Lower leg skin (tissue), 4 donors: ENCODE measurements around the gene CPA2. TPM values are rescaled to one million over a fixed set of nuclear protein-coding genes. Genes with fewer than 3 reads are reported as not detected.

Experiments
- DNase-seq, 2 donors: peaks; one replicate each; pipeline ENCODE4 v3.0.0-alpha.2; 2019; ENCODE audit warnings: low spot score in 2 of 2
- H3K4me3 ChIP-seq: fragments of 200-600 bp; sonication (generic); 2 replicates; pipeline ENCODE4 v1.5.1; 2017; ENCODE audit warnings: mild to moderate bottlenecking, low read depth; ENCODE audit not compliant: poor library complexity, severe bottlenecking
- POLR2A ChIP-seq, 2 donors: fragments of 450-650 bp; IDR thresholded peaks; one replicate each; pipeline ENCODE4 v1.6.1; 2016 to 2017; ENCODE audit warnings: antibody characterized with exemption in 2 of 2, mild to moderate bottlenecking in 1 of 2, moderate library complexity in 1 of 2
- WGBS, 2 donors: methylation state at CpG; one replicate each; pipeline ENCODE4 v1.1.5; 2018; 5-methylcytosine and 5-hydroxymethylcytosine counted together
- intact Hi-C: fragments of 100-400 bp; cut with DNase I; formaldehyde crosslinking; loops from one replicate; pipeline ENCODE4 v1.15.0; 2023; ENCODE audit warnings: low total_unique reads
- total RNA-seq, 4 donors: library from RNA; depleted of rRNA; stranded (reverse); fragments of >200 nt; gene quantifications; one replicate each; pipeline ENCODE4 v1.1.0, GENCODE V29; 2016
- TF ChIP-seq, protein P1 (sequence below), 3 donors: fragments of 450-650 bp; IDR thresholded peaks; one replicate each; pipeline ENCODE4 v1.5.1; 2016; ENCODE audit warnings: antibody characterized with exemption in 3 of 3, mild to moderate bottlenecking in 3 of 3, moderate library complexity in 2 of 3

The CPA2 gene
- total RNA-seq, 4 donors from 2014 or later, result 0.16 TPM; not detected in 3

DNA sequence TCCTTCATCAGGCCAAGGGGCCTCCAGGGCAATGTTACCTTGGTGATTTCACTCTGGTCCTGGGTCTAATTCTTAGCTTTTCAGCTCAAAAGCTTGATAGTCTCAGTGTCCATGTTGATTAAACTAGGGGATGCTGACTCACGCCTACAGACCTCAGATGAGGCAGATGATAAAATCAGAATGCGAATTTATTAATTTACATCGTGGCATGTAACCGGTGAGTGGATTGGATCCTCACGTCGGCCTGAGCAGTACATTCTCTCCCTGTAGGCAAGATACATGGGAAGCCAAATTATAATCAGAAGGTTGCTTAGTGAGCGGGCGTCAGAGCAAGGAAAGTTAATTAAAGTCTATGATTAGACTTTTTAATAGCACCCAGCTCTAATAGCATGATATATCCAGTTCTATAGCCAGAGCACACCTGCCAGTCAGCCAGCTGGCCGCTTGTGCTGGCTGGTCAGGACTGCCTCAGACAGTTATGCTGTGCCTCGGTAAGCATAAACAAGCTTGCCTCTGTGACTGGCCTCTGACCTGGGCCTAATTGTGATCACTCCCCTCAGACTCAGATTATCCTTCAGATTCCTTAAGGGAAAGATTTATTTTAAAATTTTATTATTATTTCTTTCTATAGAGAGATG lies 57.8 kb downstream of the CPA2 start:
- 67 to 75% methylated on average over 10 of the region's 10 CpGs for WGBS, 2 donors

DNA sequence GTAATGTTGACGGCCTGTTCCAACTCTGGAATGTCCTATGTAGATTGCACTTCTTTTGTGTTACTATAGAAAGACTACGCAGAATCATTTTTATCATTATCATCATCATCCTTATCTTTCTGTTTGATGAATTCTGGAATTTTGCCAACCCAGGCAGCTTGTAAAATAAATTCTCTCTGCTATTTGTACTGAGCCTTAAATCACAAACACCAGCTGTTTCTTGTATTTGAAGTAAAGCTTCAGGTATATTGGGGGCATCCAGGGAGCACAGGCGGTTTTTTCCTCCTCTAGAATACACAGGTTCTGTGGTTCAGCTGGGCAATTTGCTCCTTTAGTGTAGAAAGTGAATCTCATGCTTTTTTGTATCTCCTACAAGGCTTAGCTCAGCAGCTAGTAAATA lies 63.0 kb downstream of the CPA2 start:
- 63 to 68% methylated on average over 3 of the region's 3 CpGs for WGBS, 2 donors
- DNase-seq, result peak in 1 of 2 donors; percentile 6
- no peak overlapping the region for H3K4me3 ChIP-seq
- TF ChIP-seq, protein P1, sequence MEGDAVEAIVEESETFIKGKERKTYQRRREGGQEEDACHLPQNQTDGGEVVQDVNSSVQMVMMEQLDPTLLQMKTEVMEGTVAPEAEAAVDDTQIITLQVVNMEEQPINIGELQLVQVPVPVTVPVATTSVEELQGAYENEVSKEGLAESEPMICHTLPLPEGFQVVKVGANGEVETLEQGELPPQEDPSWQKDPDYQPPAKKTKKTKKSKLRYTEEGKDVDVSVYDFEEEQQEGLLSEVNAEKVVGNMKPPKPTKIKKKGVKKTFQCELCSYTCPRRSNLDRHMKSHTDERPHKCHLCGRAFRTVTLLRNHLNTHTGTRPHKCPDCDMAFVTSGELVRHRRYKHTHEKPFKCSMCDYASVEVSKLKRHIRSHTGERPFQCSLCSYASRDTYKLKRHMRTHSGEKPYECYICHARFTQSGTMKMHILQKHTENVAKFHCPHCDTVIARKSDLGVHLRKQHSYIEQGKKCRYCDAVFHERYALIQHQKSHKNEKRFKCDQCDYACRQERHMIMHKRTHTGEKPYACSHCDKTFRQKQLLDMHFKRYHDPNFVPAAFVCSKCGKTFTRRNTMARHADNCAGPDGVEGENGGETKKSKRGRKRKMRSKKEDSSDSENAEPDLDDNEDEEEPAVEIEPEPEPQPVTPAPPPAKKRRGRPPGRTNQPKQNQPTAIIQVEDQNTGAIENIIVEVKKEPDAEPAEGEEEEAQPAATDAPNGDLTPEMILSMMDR (IDR thresholded peaks at IDR 0.05), result no peak
- TF ChIP-seq POLR2A (IDR thresholded peaks at IDR 0.05), result no peak
- intact Hi-C loops, result no loop called here

More for the DNA sequence above, 57.8 kb downstream of the CPA2 start:
- intact Hi-C loops, result no loop called here
- DNase-seq, result peak in 1 of 2 donors; percentile 36
- H3K4me3 ChIP-seq, result no peak overlapping the region
- TF ChIP-seq POLR2A (IDR thresholded peaks at IDR 0.05), result no peak
- TF ChIP-seq, protein P1 (IDR thresholded peaks at IDR 0.05), result no peak

DNA sequence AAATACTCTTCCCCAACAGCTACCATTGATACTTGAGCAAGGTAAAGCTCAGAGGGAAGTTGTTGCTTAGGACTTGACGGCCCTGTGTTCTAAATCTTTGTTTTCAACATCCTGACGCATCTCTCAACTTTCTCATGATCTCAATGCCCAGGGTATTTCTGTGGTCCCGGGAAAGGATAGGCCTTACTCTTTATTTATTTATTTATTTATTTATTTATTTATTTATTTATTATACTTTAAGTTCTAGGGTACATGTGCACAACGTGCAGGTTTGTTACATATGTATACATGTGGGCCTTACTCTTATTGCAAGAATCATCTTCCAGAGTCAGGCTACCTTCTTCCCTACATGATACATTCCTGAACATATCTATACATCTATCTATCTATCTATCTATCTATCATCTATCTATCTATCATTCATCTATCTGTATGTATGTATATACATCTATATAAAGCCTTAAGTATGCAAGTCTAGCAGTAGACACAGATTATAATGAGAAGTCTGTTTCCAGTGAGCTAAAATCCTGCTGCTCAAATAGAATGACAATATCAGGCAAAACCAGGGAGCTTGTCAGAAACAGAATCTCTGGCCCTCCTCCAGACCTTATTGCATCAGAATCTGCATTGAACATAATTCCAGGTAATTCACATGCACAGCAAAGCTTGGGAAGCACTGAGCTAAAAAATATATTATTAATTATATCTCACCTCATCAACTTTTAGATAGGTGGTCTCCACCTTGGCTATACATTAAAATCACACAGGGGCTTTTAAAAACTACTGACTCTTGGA lies 65.8 kb downstream of the CPA2 start:
- no peak overlapping the region for H3K4me3 ChIP-seq
- peak in 1 of 2 donors; percentile 3 for DNase-seq
- WGBS, 2 donors, result 92 to 93% methylated on average over 4 of the region's 4 CpGs
- intact Hi-C loops, result no loop called here
- TF ChIP-seq, protein P1 (IDR thresholded peaks at IDR 0.05), result no peak

DNA sequence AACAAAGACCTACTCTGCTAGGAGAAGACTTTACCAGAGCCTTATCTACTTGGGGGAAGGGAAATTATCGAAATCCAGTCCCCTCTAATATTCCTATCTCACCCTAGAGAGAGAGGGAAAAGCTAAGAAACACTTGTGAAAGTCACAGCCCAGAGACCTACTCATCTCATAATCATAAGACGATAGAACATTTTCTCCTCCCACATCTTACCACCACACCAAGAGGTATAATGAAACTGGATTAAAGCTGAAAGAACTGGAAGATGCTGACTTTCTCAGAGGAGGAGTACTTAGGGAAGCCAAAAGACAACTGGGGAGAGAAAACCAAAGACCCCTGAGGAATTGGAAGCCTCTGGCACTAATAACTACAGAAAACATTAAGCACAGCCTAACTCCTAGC lies 67.2 kb downstream of the CPA2 start:
- intact Hi-C loops, result no loop called here
- TF ChIP-seq POLR2A (IDR thresholded peaks at IDR 0.05), result no peak
- TF ChIP-seq, protein P1 (IDR thresholded peaks at IDR 0.05), result no peak
- 77 to 81% methylated on average over 2 of the region's 2 CpGs for WGBS, 2 donors
- no peak overlapping the region for H3K4me3 ChIP-seq
- no peak for DNase-seq

DNA sequence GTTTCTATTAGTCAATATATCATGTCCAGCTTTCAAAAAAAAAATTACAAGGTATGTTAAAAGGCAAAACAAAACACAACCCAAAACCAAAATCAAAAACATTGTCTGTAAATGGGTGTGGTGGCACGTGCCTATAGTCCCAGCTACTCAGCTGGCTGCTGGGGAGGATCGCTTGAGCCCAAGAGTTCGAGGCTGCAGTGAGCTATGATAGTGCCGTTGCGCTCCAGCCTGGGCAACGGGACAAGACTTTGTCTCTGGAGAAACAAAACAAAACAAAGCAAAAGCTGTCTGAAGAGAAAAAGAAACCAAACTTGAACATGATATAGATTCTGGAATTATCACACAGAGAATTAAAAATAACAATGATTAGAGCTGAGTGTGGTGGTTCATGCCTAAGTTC lies 67.6 kb downstream of the CPA2 start:
- 28 to 36% methylated on average over 6 of the region's 6 CpGs for WGBS, 2 donors
- DNase-seq, result peak in 1 of 2 donors; percentile 10
- intact Hi-C loops, result no loop called here
- no peak for TF ChIP-seq POLR2A (IDR thresholded peaks at IDR 0.05)
- TF ChIP-seq, protein P1 (IDR thresholded peaks at IDR 0.05), result no peak
- no peak overlapping the region for H3K4me3 ChIP-seq
